Vagina (tissue), 2 donors: ENCODE results near the gene CFAP46.

ENCODE experiments used
- CTCF ChIP-seq, 3 experiments: fragments of 450-650 bp in 2 of 3; fragments of 200-600 bp in 1 of 3; sonication (generic) in 1 of 3; IDR thresholded peaks; one replicate each; pipeline ENCODE4 v1.5.1; 2017 to 2019; ENCODE audit warnings: antibody characterized with exemption in 3 of 3, mild to moderate bottlenecking in 2 of 3, moderate library complexity in 2 of 3
- POLR2A ChIP-seq, 2 donors: fragments of 450-650 bp; IDR thresholded peaks; one replicate each; pipeline ENCODE4 v1.6.1; 2017; ENCODE audit warnings: antibody characterized with exemption in 2 of 2, mild to moderate bottlenecking in 2 of 2, moderate library complexity in 2 of 2
- POLR2AphosphoS5 ChIP-seq, 2 donors: sonication (generic); formaldehyde crosslinking; IDR thresholded peaks; one replicate each; pipeline ENCODE4 v1.9.0; 2017; ENCODE audit warnings: antibody characterized with exemption in 2 of 2, mild to moderate bottlenecking in 2 of 2, low read depth in 1 of 2; ENCODE audit not compliant: insufficient read depth in 1 of 2

- TF ChIP-seq CTCF (IDR thresholded peaks at IDR 0.05) (no peak), POLR2AphosphoS5 (IDR thresholded peaks at IDR 0.05; ENCODE audit: insufficient read depth in 1 of 2, low read depth in 1 of 2) (no peak), POLR2A (IDR thresholded peaks at IDR 0.05) (no peak)
Observed at GRCh38 chr10:132929480-132929879, 12.9 kb downstream of the CFAP46 start.
